ENCODE measurements around the gene INTS1. TPM values are rescaled to one million over a fixed set of nuclear protein-coding genes. Genes with fewer than 3 reads are reported as not detected.

The INTS1 gene
- polyA plus RNA-seq, 12 donors, result 23.9 to 55.2 (median 35.1) TPM; not detected in 1

GRCh38 chr7:1490837-1491236, 13.4 kb downstream of the INTS1 start:
- no peak for DNase-seq

GRCh38 chr7:1489336-1489735, 14.9 kb downstream of the INTS1 start:
- no peak for DNase-seq

GRCh38 chr7:1488016-1488415, 16.2 kb downstream of the INTS1 start:
- DNase-seq, result no peak

- no peak for DNase-seq
Observed at GRCh38 chr7:1487466-1487865, 16.7 kb downstream of the INTS1 start.

GRCh38 chr7:1486571-1486970, 17.6 kb downstream of the INTS1 start:
- no peak for DNase-seq

- DNase-seq, result no peak
Observed at GRCh38 chr7:1485156-1485555, 19.0 kb downstream of the INTS1 start.

- no peak for DNase-seq
Observed at GRCh38 chr7:1484569-1484968, 19.6 kb downstream of the INTS1 start.

GRCh38 chr7:1483536-1484505, 20.4 kb downstream of the INTS1 start:
- no peak for DNase-seq

GRCh38 chr7:1483079-1483478, 21.1 kb downstream of the INTS1 start:
- DNase-seq, result no peak

GRCh38 chr7:1481300-1481699, 22.9 kb downstream of the INTS1 start:
- no peak for DNase-seq

GRCh38 chr7:1480670-1481069, 23.5 kb downstream of the INTS1 start:
- no peak for DNase-seq

- DNase-seq, result no peak
Observed at GRCh38 chr7:1479287-1479686, 24.9 kb downstream of the INTS1 start.

GRCh38 chr7:1478480-1478879, 25.7 kb downstream of the INTS1 start:
- no peak for DNase-seq

- no peak for DNase-seq
Observed at GRCh38 chr7:1476859-1477258, 27.3 kb downstream of the INTS1 start.

GRCh38 chr7:1475991-1476390, 28.2 kb downstream of the INTS1 start:
- DNase-seq, result no peak

GRCh38 chr7:1475393-1475792, 28.8 kb downstream of the INTS1 start:
- DNase-seq, result no peak

GRCh38 chr7:1474736-1475135, 29.5 kb downstream of the INTS1 start:
- DNase-seq, result no peak

GRCh38 chr7:1473864-1474512, 30.2 kb downstream of the INTS1 start:
- peak; percentile 84 for DNase-seq

- DNase-seq, result no peak
Observed at GRCh38 chr7:1470901-1471300, 33.3 kb downstream of the INTS1 start.

GRCh38 chr7:1468643-1469298, 35.4 kb downstream of the INTS1 start:
- no peak for DNase-seq

- no peak for DNase-seq
Observed at GRCh38 chr7:1468203-1468602, 36.0 kb downstream of the INTS1 start.

- DNase-seq, result peak; percentile 59
Observed at GRCh38 chr7:1466524-1467271, 37.5 kb downstream of the INTS1 start.

Data from muscle of arm (tissue), 12 donors.